Measurements from ENCODE around the gene UBE2R2.

DNA sequence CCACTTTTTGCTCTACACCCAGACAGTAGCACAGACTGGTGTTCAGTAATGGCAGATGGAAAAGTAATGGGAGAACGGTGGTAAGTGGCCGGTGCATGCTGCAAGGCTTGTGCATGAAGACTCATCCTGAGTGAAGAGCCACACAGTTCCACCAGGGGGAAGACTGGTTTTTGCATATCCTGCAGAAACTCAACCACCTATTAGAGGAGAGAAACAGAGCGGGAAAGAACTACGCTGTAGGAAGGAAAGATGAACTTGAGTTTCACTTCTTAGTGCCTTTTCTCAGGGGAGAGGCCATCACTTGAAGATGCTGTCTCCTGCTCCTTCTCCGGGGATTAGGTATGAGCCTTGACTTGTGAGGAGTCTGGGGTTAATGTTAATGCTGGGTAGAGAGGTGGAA is 31.0 kb upstream of the UBE2R2 start:
- TF ChIP-seq POLR2A (IDR thresholded peaks at IDR 0.05): no peak
- TF ChIP-seq, protein P1, sequence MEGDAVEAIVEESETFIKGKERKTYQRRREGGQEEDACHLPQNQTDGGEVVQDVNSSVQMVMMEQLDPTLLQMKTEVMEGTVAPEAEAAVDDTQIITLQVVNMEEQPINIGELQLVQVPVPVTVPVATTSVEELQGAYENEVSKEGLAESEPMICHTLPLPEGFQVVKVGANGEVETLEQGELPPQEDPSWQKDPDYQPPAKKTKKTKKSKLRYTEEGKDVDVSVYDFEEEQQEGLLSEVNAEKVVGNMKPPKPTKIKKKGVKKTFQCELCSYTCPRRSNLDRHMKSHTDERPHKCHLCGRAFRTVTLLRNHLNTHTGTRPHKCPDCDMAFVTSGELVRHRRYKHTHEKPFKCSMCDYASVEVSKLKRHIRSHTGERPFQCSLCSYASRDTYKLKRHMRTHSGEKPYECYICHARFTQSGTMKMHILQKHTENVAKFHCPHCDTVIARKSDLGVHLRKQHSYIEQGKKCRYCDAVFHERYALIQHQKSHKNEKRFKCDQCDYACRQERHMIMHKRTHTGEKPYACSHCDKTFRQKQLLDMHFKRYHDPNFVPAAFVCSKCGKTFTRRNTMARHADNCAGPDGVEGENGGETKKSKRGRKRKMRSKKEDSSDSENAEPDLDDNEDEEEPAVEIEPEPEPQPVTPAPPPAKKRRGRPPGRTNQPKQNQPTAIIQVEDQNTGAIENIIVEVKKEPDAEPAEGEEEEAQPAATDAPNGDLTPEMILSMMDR (IDR thresholded peaks at IDR 0.05 in 4 of 5, conservative IDR thresholded peaks at IDR 0.05 in 1 of 5): no peak
